A549 treated with AZD2906 at 1 μM for 4 hours (cell line): ENCODE data around the gene TMEM72. TPM values are rescaled to one million over a fixed set of nuclear protein-coding genes. Genes with fewer than 3 reads are reported as not detected.

Experiments used
- total RNA-seq: library from RNA; stranded (reverse); fragments of 200-300 nt; extraction: Qiagen RNA extraction; gene quantifications from 5 replicates; pipeline ENCODE4 v1.2.3, GENCODE V29; 2022

TMEM72 gene
- not detected in 5 replicates for total RNA-seq

DNA sequence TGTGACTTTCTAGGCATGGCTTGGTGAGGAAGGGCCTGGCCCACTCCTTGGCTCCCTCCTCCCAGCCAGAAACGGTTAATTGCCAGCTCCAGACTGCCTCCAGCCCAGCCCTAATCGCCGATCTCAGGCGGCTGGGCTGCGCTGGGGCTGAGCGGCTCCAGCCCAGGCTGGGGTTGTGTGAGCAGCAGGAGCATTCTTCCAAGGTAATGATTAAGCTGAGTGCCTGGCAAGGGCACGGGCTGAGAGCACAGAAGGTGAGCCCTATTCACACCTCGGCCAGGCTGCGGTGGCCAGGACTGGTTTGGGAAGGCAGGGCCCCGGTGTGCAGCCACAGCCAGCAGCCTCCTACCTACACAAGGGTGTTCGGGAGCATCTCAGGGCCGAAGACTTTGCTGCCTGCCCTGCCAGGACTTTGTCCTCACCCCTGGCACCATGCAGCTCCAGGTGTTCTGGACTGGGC is at the start of gene TMEM72:
Gene TMEM72, plus strand, starts transcription at position 257 of the 460 bp plus-strand sequence. Its CDS starts 176 bp downstream, at position 433.

DNA sequence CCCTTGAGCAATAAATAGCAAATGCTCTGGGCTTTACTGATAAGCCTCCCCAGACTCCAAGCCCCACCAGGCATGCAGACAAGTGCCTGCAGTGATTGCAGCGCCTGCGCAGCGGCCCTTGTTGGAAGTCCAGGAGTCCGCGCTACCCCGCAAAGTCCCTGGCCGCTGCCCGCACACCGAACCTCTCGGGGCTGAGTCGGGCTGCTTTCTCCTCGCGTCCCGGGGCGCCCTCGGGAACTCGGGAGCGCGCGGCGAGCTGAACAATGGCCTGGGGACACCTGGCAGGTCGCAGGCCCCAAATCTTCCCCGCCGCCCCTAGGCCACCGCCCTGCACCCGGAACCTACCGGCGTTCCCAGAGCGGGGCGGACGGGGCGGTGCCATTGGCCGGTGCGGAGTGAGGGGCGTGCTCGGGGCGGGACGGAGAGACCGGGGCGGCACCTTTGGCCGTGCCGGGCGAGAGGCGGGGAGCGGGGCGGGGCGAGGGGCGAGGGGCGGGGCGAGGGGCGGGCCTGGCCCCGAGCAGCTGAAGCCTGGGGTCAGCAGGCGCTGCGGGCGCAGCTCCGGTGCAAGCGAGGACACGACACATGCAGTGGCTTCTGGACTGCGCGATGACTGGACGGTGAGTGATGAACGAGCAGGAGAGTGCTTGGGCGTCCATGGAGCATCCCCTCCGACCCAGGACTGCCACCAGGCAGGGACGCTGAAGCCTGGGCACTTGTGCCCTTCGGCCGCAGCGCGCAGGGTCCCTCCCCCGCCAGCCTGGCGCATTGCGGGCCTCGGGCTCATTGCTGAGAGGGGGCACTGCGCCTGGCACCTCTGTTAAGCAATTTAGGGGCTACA is 48.3 kb downstream of the TMEM72 start, which contains the start of gene RASSF4:
Gene RASSF4, plus strand, starts transcription at position 556 of the 841 bp plus-strand sequence. CDS start 10,401 bp downstream, outside the sequence.

DNA sequence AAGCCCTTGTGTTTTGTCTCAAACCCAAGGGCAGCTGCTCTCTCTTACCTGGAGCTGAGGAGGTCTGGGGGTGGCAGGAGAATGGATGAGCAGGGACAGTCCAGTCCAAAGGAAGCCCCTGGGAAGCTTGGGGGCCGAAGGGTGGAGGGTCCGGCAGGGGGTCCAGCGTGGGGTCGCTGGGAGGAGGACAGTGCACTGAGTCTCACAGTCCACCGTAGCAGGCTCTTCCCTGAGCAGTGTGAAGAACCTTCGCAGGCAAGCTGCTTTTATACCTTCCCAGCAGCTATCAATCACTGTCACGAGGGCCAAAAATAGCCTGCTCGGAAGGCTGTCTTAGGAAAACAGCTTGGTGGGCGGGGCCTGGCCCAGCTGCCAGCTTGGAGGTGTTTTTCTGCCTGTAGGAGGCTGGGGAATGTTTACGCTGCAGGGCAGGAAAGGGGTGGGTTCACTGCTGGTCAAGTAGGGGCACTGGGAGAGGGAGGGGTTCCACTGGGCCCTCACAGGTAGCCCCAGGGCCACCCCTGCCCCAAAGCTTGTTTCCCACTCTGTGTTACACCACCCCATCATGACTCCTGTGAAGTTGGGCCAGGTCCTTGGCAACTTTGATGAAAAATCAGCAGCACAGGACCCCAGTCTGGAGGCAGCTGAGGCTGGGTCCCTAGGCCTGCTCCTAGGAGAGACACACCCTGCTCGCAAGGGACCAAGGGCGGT is 67.6 kb downstream of the TMEM72 start, which contains the start of gene DEPP1:
Gene DEPP1, minus strand, starts transcription at position 240 of the 711 bp plus-strand sequence. CDS start 779 bp downstream, outside the sequence.

Other genes starting within 250 kb of the TMEM72 start
- gene RASSF4, start 48.5 kb downstream of the TMEM72 start, total RNA-seq: 4.4 to 5.7 TPM (median 5.0 TPM) in 5 replicates
- 2.3 to 3.6 TPM (median 3.1 TPM) in 5 replicates for gene DEPP1, start 67.5 kb downstream of the TMEM72 start, total RNA-seq
- gene ZNF22, start 89.6 kb downstream of the TMEM72 start, total RNA-seq: 6.0 to 7.0 TPM (median 6.1 TPM) in 5 replicates